Lung (tissue), 12 donors: ENCODE measurements around the gene SMAD1. TPM values are rescaled to one million over a fixed set of nuclear protein-coding genes. Genes with fewer than 3 reads are reported as not detected.

Source experiments
- ATAC-seq: fragments of 200-7000 bp; cut with Tn5 transposase; one replicate; pipeline ENCODE4 v1.9.1; 2020; ENCODE audit warnings: moderate number of reproducible peaks; ENCODE audit not compliant: insufficient read depth, low FRiP score
- DNase-seq, 3 donors: peaks; one replicate each; pipeline ENCODE4 v3.0.0-alpha.2; 2013 to 2017
- H3K27ac ChIP-seq, 2 donors: one replicate each; pipeline ENCODE4 v1.5.1; 2013; ENCODE audit warnings: mild to moderate bottlenecking in 2 of 2, moderate library complexity in 2 of 2, control low read depth in 1 of 2, inconsistent platforms in 1 of 2, low read depth in 1 of 2, low read length in 1 of 2
- H3K27me3 ChIP-seq, 3 donors: one replicate each; pipeline ENCODE4 v1.5.1; 2013; ENCODE audit warnings: low read length in 2 of 3; ENCODE audit not compliant: control insufficient read depth in 3 of 3, insufficient read depth in 3 of 3
- H3K36me3 ChIP-seq, 4 donors: one replicate each; pipeline ENCODE4 v1.5.1; 2013; ENCODE audit warnings: low read length in 4 of 4, mild to moderate bottlenecking in 1 of 4, moderate library complexity in 1 of 4; ENCODE audit not compliant: control insufficient read depth in 4 of 4, insufficient read depth in 4 of 4
- H3K4me1 ChIP-seq, 5 donors: one replicate each; pipeline ENCODE4 v1.5.1; 2013; ENCODE audit warnings: low read length in 5 of 5, mild to moderate bottlenecking in 2 of 5, moderate library complexity in 1 of 5; ENCODE audit not compliant: control insufficient read depth in 5 of 5, insufficient read depth in 5 of 5
- H3K4me3 ChIP-seq: one replicate; pipeline ENCODE4 v1.5.1; 2013; ENCODE audit warnings: mild to moderate bottlenecking, control low read depth, moderate library complexity
- H3K9ac ChIP-seq, 2 donors: one replicate each; pipeline ENCODE4 v1.5.1; 2013; ENCODE audit warnings: low read length in 2 of 2, control low read depth in 1 of 2; ENCODE audit not compliant: insufficient read depth in 1 of 2
- H3K9me3 ChIP-seq, 4 donors: one replicate each; pipeline ENCODE4 v1.5.1; 2013; ENCODE audit warnings: low read length in 3 of 4, mild to moderate bottlenecking in 1 of 4, moderate library complexity in 1 of 4; ENCODE audit not compliant: control insufficient read depth in 4 of 4, insufficient read depth in 3 of 4
- CTCF ChIP-seq: IDR thresholded peaks from 2 replicates; pipeline ENCODE4 v1.5.1; 2012; ENCODE audit warnings: mild to moderate bottlenecking; ENCODE audit errors: control extremely low read depth, extremely low read depth
- WGBS, 2 donors: extraction: QIAGEN DNeasy Blood & Tissue Kit; methylation state at CpG; one replicate each; pipeline ENCODE4 v1.1.7; 2013; 5-methylcytosine and 5-hydroxymethylcytosine counted together
- polyA plus RNA-seq, 2 donors: library from polyadenylated mRNA; stranded (reverse); fragments of 200-250 nt; gene quantifications; one replicate each; pipeline ENCODE4 v1.2.1, GENCODE V29; 2013
- total RNA-seq, 2 donors: library from RNA; depleted of rRNA in 1 of 2; stranded (reverse); fragments of >200 nt in 1 of 2; gene quantifications; one replicate each; pipeline ENCODE4 v1.2.1, GENCODE V29; 2014 to 2021
- donor health status: control.
- donor health status: control.
- donor health status: Bipolar disorder and iron deficiency.
- donor health status: healthy.
- donor health status: DM: yes; HTN: yes; CAD: no.

SMAD1 gene
- total and polyA plus RNA-seq, 4 donors = 3.7 to 50.3 (median 19.9) TPM

DNA sequence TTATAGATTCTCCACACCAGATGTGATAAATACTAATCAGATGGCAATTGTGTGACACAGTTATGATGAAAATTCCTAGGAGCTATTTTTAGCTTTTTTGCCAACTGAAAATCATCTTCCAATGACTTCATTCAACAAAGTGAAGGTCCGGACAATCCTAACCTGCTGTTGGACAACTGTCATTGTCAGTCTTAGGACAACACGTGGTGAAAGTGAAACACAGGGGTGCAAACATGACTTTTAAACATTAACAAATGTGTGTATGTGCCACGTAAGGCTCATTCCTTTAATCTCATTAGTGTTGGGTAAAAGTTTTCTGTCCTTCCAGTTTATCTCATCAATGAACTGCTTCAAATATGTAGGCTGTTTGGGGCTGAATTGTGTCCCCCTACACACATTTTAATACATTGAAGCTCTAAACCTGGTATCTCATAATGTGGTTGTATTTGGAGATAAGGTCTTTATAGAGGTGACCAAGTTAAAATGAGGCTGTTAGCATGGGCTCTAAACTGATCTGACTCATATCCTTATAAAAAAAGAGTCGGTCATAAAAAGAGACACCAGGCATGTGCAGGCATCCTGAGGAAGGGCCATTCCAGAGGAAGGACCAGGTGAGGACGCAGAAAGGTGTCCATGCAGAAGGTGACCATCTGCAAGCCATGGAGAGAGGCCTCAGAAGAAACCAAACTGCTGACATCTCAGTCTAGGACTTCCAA, 41.2 kb upstream of the SMAD1 start:
- WGBS, 2 donors = 87 to 90% methylated on average over 5 of the region's 5 CpGs
- Histone ChIP-seq H3K27me3 (no peaks in the 10 kb centered on the region), H3K36me3 (no peaks in the 10 kb centered on the region), H3K4me3 (no peak overlapping the region), H3K4me1 (no peaks in the 10 kb centered on the region), H3K9ac (no peak overlapping the region), H3K9me3 (peaks cover 0 to 3% (median under 1%) of the 10 kb centered on the region in 4 donors), H3K27ac (no peak overlapping the region)
- no peak for TF ChIP-seq CTCF
- no peak for DNase-seq
- ATAC-seq = no peak

DNA sequence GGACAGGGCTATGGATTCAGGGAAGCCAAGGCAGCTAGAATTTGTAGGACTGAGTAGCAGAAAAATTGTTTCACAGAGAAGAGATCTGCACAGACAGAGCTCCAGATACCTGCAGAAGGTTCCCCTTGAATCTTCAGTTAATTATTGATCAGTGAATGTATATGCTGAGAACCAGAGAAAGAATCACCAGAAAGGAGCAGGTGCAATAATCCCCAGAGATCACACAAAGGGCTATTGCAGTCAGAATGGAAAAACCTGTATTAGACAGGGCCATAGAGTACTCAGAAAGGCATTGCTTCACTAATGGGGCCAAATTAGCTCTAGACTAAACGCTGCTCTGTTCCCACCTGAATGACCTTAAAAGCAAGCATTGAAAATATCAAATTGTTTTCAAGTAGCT, 35.5 kb upstream of the SMAD1 start:
- Histone ChIP-seq H3K4me1 (no peaks in the 10 kb centered on the region), H3K27me3 (no peaks in the 10 kb centered on the region), H3K9me3 (peaks cover 0 to 11% (median under 1%) of the 10 kb centered on the region in 4 donors), H3K27ac (no peak overlapping the region), H3K4me3 (no peak overlapping the region), H3K9ac (no peak overlapping the region), H3K36me3 (no peaks in the 10 kb centered on the region)
- TF ChIP-seq CTCF = no peak
- 83 to 93% methylated on average over 1 of the region's 1 CpG for WGBS, 2 donors
- DNase-seq (no peak), ATAC-seq (no peak)

DNA sequence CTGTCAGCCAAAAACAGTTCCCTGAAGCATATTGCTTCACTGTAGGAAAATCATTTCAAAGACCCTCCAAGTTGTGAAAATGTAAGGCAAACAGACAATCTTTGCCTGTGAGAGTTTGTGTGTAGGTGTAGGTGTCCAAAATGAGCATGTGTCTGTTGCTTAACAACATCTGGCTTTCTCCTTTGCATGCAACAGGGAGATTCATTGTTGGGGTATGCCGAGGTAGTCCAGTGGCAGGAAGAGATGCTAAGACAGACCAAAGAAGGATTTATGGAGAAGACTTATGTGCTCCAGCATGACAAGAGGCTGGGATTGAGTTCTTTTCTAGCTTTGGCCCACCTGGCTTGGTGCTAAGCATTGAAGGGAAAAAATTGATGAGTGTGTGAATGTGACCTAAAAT, 29.8 kb upstream of the SMAD1 start:
- no peak for TF ChIP-seq CTCF
- WGBS, 2 donors = 89 to 90% methylated on average over 1 of the region's 1 CpG
- ATAC-seq = no peak

More for the DNA sequence above, 29.8 kb upstream of the SMAD1 start:
- H3K27me3 ChIP-seq = no peaks in the 10 kb centered on the region
- no peak overlapping the region for H3K9ac ChIP-seq
- no peaks in the 10 kb centered on the region for H3K9me3 ChIP-seq
- H3K4me1 ChIP-seq = no peaks in the 10 kb centered on the region
- H3K4me3 ChIP-seq = no peak overlapping the region
- no peaks in the 10 kb centered on the region for H3K36me3 ChIP-seq
- H3K27ac ChIP-seq = no peak overlapping the region
- DNase-seq = no peak
